ENCODE results near the gene ANO6. TPM values are rescaled to one million over a fixed set of nuclear protein-coding genes. Genes with fewer than 3 reads are reported as not detected.

The ANO6 gene
- polyA plus RNA-seq, 3 donors: 11.7 to 59.2 (median 21.8) TPM

GRCh38 chr12:45326358-45326975, 110.6 kb downstream of the ANO6 start:
- WGBS, 3 donors: 90 to 92% (median 91%) methylated on average over 3 of the region's 3 CpGs
- H3K27ac ChIP-seq (ENCODE audit: low read depth, low read length): no peak overlapping the region

GRCh38 chr12:45327823-45328383, 112.0 kb downstream of the ANO6 start:
- H3K27ac ChIP-seq (ENCODE audit: low read depth, low read length): no peak overlapping the region
- WGBS, 3 donors: 57 to 87% (median 85%) methylated on average over 2 of the region's 2 CpGs

- no peak overlapping the region for H3K27ac ChIP-seq (ENCODE audit: low read depth, low read length)
- WGBS, 3 donors: 88 to 97% (median 93%) methylated on average over 1 of the region's 1 CpG
These were observed 113.3 kb downstream of the ANO6 start for GRCh38 chr12:45329238-45329637.

GRCh38 chr12:45329702-45330101, 113.8 kb downstream of the ANO6 start:
- no peak overlapping the region for H3K27ac ChIP-seq (ENCODE audit: low read depth, low read length)
- 96 to 100% (median 97%) methylated on average over 1 of the region's 1 CpG for WGBS, 3 donors

DNA sequence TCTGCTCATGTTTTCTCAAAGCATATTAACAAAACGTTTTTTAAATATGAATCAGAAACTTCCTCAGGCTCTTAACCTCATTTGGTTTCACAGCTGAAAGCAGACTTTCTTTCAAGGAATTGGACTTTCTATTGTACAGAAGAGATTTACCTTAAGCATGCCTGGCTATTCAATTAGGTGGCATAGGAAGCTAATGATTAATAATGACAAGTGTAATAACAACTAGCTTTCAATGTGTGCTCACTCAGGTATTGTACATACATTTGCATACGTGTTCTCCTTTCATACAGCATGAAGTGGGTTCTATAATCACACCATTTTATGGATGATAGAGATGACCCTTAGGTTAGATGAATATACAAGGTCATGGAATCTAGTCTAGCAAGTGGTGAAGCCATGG, 115.7 kb downstream of the ANO6 start:
- H3K27ac ChIP-seq (ENCODE audit: low read depth, low read length): no peak overlapping the region
- WGBS, 3 donors: 62 to 68% (median 66%) methylated on average over 2 of the region's 2 CpGs

DNA sequence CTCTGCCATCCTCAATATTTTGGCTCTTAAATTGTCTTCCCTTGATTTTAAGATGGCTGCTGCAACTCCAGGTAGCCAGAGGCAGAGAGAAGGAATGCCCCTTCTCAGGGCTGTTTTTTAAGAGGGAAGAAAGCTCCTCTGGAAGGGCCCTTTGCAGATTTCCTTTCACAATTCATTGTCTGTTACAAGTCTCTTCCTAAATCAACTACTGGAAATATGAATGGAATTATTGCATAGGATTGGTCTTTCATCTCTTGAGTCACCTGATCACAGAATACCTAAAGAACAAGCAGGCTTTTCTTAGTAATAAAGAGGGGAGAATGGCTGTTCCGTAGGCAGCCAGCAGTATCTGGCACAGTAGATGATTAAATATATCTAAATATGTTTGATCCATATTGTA, 118.5 kb downstream of the ANO6 start:
- WGBS, 3 donors: 95 to 97% (median 97%) methylated on average over 1 of the region's 1 CpG
- H3K27ac ChIP-seq (ENCODE audit: low read depth, low read length): no peak overlapping the region

DNA sequence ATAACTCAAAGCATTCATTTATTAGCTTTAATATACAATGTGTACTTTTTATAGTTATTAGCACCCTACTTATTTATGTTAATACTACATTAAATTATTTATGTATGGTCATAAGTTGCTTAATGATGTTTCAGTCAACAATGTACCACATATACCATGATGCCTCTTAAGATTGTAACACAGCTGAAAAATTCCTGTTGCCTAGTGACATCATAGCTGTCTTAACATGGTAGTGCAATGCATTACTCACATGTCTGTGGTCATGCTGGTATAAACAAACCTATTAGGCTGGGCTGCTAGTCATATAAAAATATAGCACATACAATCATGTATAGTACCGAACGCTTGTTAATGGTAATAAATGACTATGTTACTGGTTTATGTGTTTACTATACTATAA, 120.4 kb downstream of the ANO6 start:
- WGBS, 3 donors: 95 to 99% (median 99%) methylated on average over 2 of the region's 2 CpGs
- H3K27ac ChIP-seq (ENCODE audit: low read depth, low read length): no peak overlapping the region

DNA sequence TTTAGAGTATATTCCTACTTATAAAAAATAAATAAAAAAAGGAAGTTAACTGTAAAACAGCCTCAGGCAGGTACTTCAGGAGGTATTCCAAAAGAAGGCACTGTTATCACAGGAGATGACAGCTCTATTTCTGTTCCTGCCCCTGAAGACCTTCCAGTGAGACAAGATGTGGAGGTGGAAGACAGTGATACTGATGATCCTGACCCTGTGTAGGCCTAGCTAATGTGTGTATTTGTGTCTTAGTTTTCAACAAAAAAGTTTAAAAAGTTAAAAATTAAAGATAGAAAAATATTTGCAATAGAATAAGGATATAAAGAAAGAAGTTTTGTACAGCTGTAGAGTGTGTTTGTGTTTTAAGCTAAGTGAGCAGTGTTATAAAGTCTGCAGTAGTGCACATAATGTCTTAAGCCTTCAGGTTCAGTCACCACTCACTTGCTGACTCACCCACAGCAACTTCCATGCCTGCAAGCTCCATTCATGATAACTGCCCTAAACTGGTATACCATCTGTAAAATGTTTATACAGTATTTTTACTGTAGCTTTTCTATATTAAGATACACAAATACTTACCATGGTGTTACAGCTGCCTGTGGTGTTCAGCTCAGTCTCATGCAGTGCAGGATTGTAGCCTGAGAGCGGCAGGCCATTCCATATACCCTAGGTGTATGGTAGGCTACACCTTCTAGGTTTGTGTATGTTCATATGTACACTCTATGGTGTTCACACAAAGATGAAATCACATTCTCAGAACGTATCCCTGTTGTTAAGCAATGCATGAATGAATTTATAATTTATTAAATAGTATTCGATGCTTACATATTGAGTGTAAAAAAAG, 121.1 kb downstream of the ANO6 start:
- 95% methylated on average over 3 of the region's 3 CpGs for WGBS, 3 donors
- H3K27ac ChIP-seq (ENCODE audit: low read depth, low read length): no peak overlapping the region

- no peak overlapping the region for H3K27ac ChIP-seq (ENCODE audit: low read depth, low read length)
These were observed 121.9 kb downstream of the ANO6 start for GRCh38 chr12:45337835-45338234.

DNA sequence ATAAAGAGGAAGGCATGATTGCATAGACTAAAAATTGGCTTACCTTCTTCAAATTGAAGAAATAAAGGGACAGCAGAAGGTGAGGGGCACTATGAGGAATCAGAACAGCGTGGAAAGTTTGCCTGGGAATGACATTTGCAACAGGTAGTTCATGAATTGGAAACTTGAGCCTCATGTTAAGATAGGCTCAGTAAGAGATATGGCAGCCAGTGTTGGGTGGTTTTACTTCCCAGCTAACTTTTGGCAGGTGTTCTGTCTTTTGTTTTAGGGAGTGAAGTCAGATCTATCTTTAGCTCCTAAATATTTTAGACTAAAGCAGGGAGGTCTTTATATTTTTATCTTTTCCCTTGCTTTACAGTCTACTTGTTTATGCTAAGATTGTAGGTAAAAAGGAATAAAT, 122.4 kb downstream of the ANO6 start:
- H3K27ac ChIP-seq (ENCODE audit: low read depth, low read length): no peak overlapping the region
- 44 to 89% (median 76%) methylated on average over 1 of the region's 1 CpG for WGBS, 3 donors

DNA sequence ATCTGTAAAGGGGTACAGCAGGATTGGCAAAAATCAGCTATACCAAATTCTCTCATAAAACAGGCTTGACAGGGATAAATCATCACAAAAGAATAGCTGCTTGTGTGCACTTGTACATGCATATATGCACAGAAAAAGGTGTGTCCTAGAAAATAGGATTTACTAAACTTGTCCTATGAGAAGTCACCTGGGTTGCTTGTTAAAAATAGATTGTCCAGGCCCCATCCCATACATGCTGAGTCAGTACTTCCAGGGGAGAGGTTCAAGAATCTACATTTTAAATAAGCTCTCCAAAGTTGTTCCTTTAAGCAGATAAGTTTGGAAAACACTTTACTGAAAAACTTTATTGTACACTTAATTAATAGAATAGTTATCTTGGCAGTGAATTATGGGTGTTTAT, 123.1 kb downstream of the ANO6 start:
- no peak overlapping the region for H3K27ac ChIP-seq (ENCODE audit: low read depth, low read length)

- 78 to 93% (median 91%) methylated on average over 3 of the region's 3 CpGs for WGBS, 3 donors
These were observed 126.3 kb downstream of the ANO6 start for GRCh38 chr12:45342171-45342570.

DNA sequence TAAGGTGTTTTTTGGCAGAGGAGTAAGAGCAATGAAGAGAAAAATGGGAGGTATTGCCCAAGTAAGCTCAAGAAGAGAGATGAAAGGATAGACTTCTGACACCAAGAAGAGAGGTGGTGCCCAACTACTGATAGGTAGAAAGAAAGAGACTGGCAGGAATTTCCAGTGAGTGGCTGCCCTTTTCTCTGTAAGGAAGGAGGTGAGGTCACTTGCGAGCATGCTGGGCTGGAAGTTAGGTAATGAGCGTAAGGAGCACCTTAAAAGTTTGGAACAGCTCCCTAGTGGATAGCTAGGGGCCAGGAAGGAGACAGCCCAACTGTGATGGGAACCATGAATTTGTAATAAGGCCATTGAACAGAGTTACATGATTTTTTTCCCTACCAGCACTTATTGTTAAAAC, 127.0 kb downstream of the ANO6 start:
- WGBS, 3 donors: 98 to 100% (median 100%) methylated on average over 2 of the region's 2 CpGs
- H3K27ac ChIP-seq (ENCODE audit: low read depth, low read length): no peak overlapping the region

More at GRCh38 chr12:45342171-45342570, 126.3 kb downstream of the ANO6 start:
- no peak overlapping the region for H3K27ac ChIP-seq (ENCODE audit: low read depth, low read length)

DNA sequence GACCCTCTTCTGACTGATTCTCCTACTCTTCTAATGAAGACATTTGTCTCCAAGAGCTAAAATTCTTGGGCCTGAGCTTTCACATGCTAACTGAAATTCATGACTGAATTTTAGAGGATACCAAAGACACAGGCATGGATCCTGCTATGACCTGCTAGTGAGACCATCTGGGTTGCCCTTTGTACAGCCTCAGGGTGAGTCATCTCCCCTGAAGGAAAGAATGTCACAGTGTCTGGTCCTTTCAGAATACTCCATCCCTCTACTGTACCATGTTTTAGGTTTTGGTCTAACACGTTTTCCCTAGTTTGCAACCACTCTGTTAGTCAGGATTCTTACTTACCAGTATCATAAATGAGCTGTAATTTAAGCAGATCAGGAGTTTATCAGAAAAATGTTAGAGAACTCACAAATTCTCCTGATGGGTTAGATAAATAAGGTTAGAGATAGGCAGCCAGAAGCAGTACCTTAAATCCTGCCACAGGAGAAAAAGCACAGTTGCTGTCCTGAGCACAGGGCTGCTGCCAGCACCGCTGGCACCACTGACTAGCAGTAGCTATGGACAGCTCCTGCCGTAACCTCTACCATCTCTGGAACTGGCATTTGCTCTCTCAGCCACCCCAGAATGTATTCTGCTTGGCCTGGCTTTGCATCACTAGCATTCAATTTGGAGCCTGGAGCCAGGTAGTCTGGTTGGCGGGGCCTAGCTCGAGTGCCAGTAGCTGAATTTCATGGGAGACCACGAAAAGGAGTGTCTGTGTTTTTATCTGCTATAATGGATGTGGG, 127.6 kb downstream of the ANO6 start:
- 95 to 97% (median 96%) methylated on average over 6 of the region's 6 CpGs for WGBS, 3 donors
- no peak overlapping the region for H3K27ac ChIP-seq (ENCODE audit: low read depth, low read length)

DNA sequence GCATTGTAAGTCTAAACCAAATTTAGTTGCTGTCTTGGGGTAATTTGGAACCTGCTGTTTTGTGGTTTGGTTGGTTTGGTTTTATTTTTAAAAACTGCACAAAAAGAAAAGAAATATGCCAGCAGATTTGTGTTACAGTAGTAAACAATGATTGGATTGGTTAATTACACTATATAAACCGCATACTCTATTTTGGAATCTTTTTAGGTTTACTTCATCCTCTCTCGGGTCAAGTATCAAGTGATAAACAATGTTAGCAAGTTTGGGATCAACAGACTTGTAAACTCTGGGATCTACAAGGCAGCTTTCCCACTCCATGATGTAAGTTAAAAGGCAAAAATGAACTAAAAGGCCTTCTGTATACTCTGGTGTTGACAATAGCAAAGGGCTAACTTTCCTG, 132.4 kb downstream of the ANO6 start:
- H3K27ac ChIP-seq (ENCODE audit: low read depth, low read length): no peak overlapping the region
- 76 to 94% (median 85%) methylated on average over 2 of the region's 2 CpGs for WGBS, 3 donors

DNA sequence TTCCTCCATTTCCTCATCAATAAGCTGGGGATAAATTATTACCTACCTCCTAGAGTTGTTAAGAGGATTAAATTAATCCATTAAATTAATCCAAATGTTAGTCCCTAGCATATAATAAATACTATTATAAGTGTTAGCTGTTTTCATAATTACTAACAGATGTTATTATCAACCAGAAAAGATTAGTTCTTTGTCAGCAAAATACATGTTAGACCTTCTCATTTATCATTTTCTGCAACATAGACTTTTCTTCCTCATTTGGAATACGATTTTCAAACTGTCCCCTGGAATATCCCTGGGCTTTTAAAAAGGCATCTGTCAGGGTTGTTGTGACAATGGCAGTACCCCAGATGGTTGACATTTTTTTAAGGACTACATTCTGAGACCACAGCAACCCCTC, 133.1 kb downstream of the ANO6 start:
- no peak overlapping the region for H3K27ac ChIP-seq (ENCODE audit: low read depth, low read length)

GRCh38 chr12:45349916-45350315, 134.0 kb downstream of the ANO6 start:
- no peak overlapping the region for H3K27ac ChIP-seq (ENCODE audit: low read depth, low read length)
- WGBS, 3 donors: 88 to 93% (median 93%) methylated on average over 1 of the region's 1 CpG

More for the DNA sequence above, 133.1 kb downstream of the ANO6 start:
- WGBS, 3 donors: 55 to 74% (median 60%) methylated on average over 1 of the region's 1 CpG

DNA sequence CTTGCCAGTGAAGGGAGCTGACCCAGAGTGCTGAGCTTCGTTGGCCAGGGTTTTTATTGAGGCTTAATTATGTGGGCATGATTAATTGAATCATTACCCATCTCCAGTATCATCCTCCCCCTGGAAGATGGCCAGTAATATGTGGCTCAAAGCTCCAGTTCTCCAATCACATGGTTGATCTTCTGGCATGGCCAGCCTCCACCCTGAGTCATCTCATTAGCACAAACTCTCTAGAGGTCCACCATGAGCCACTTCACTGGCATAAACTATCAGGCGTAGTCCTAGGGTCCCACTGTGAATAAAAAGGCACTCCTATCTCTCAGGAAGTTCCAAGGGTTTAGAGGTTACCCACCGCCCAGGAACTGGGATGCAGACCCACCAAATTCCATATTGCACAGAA, 135.0 kb downstream of the ANO6 start:
- no peak overlapping the region for H3K27ac ChIP-seq (ENCODE audit: low read depth, low read length)
- 86 to 95% (median 90%) methylated on average over 3 of the region's 3 CpGs for WGBS, 3 donors
